ENCODE data around the gene ADIRF.
"Not testable (repeated sequence)": the region's sequence is repeated elsewhere in the genome, so short reads cannot be mapped to it uniquely, and the experiment has no call there.

GRCh38 chr10:86999802-87000403 lies 31.6 kb downstream of the ADIRF start:
- TF ChIP-seq CTCF, POLR2A (IDR thresholded peaks at IDR 0.05): not testable (repeated sequence)
